ENCODE results near the gene PRPF40A. TPM values are rescaled to one million over a fixed set of nuclear protein-coding genes. Genes with fewer than 3 reads are reported as not detected.

PRPF40A gene
- total and polyA plus RNA-seq, 9 of the 15 experiments (the other 6 are each of a cell fraction or from before 2014, with no cell fraction given): 168 to 304 (median 264) TPM

DNA sequence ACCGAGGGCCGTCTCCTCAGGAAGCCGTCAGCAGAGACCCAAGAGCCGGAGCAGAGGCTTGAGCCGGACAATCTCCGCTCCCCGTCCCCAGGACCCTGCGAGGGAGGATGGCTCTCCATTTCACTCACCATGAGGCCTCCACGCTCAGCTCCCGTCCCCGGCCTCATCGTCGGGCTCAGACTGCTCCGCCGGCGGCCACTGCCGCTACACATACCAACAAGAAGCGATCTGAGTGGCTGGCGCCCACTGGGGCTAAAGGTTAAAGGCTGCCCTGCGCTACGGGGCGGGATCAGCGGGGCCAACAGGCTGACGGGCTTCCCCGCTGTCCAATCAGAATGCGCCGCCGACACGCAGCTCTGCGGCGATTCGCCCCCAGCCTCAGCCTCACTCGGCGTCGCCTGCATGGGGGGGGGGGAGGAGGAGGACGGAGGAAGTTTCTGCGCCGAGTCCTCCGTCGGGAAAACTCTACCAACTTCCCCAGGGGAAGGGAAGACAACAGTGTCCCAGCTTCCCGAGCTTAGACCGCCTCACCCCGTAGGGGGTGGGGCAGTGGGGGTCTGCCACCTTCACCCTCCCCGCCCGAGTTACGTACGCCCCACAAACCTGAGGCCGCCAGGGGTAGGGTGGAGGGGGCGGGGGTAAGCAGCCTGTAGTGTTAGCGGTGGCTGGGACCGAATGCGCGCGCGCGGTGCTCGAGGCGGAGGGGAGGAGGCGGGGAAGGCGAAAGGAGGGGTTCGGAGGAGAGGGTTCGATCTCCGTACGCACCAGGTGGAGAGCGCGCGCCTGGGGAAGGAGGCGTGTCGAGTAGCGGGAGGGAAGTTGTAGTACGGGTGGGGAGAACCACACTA is at the start of gene PRPF40A (continued):
- TF ChIP-seq XRCC5 (IDR thresholded peaks at IDR 0.05; ENCODE audit: low read depth, low read length): no peak
- TF ChIP-seq, protein P1, sequence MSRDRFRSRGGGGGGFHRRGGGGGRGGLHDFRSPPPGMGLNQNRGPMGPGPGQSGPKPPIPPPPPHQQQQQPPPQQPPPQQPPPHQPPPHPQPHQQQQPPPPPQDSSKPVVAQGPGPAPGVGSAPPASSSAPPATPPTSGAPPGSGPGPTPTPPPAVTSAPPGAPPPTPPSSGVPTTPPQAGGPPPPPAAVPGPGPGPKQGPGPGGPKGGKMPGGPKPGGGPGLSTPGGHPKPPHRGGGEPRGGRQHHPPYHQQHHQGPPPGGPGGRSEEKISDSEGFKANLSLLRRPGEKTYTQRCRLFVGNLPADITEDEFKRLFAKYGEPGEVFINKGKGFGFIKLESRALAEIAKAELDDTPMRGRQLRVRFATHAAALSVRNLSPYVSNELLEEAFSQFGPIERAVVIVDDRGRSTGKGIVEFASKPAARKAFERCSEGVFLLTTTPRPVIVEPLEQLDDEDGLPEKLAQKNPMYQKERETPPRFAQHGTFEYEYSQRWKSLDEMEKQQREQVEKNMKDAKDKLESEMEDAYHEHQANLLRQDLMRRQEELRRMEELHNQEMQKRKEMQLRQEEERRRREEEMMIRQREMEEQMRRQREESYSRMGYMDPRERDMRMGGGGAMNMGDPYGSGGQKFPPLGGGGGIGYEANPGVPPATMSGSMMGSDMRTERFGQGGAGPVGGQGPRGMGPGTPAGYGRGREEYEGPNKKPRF (IDR thresholded peaks at IDR 0.05; ENCODE audit: low read depth, low read length): no peak
- peak; percentile 92 for TF ChIP-seq SUPT5H (IDR thresholded peaks at IDR 0.05)
- peak; percentile 89 for TF ChIP-seq CHD2 (IDR thresholded peaks at IDR 0.05; ENCODE audit: low read depth, low read length)
- no peak for TF ChIP-seq KLF16 (IDR thresholded peaks at IDR 0.05)
- no peak; the same call in 1 of the 2 replicates for TF ChIP-seq OTX1 (CRISPR knock-in tag; IDR thresholded peaks at IDR 0.05)
- TF ChIP-seq POLR2A (conservative IDR thresholded peaks at IDR 0.05): peak; percentile 94
- TF ChIP-seq ZNF75A (CRISPR knock-in tag; IDR thresholded peaks at IDR 0.05): no peak
- TF ChIP-seq ZC3H4 (CRISPR knock-in tag; IDR thresholded peaks at IDR 0.05; ENCODE audit: borderline replicate concordance): no peak
- peak in 1 of 2 experiments; percentile 39; a peak in 1 of 4 replicates for TF ChIP-seq TRIM24 (IDR thresholded peaks at IDR 0.05)
- TF ChIP-seq, protein P2, sequence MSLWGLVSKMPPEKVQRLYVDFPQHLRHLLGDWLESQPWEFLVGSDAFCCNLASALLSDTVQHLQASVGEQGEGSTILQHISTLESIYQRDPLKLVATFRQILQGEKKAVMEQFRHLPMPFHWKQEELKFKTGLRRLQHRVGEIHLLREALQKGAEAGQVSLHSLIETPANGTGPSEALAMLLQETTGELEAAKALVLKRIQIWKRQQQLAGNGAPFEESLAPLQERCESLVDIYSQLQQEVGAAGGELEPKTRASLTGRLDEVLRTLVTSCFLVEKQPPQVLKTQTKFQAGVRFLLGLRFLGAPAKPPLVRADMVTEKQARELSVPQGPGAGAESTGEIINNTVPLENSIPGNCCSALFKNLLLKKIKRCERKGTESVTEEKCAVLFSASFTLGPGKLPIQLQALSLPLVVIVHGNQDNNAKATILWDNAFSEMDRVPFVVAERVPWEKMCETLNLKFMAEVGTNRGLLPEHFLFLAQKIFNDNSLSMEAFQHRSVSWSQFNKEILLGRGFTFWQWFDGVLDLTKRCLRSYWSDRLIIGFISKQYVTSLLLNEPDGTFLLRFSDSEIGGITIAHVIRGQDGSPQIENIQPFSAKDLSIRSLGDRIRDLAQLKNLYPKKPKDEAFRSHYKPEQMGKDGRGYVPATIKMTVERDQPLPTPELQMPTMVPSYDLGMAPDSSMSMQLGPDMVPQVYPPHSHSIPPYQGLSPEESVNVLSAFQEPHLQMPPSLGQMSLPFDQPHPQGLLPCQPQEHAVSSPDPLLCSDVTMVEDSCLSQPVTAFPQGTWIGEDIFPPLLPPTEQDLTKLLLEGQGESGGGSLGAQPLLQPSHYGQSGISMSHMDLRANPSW (CRISPR knock-in tag; IDR thresholded peaks at IDR 0.05): no peak
- TF ChIP-seq XRCC3 (IDR thresholded peaks at IDR 0.05): no peak
- TF ChIP-seq, protein P3, sequence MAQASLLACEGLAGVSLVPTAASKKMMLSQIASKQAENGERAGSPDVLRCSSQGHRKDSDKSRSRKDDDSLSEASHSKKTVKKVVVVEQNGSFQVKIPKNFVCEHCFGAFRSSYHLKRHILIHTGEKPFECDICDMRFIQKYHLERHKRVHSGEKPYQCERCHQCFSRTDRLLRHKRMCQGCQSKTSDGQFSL (CRISPR knock-in tag; IDR thresholded peaks at IDR 0.05): peak; percentile 99
- TF ChIP-seq, protein P3 (tag; IDR thresholded peaks at IDR 0.05): peak in 1 of 2 experiments; percentile 98; a peak in 2 of 4 replicates
- 0 out of 2 replicates have a peak, but pooled peaks have one; percentile 31 for TF ChIP-seq FOXK1 (CRISPR knock-in tag; IDR thresholded peaks at IDR 0.05; ENCODE audit: borderline replicate concordance)
- TF ChIP-seq, protein P4, sequence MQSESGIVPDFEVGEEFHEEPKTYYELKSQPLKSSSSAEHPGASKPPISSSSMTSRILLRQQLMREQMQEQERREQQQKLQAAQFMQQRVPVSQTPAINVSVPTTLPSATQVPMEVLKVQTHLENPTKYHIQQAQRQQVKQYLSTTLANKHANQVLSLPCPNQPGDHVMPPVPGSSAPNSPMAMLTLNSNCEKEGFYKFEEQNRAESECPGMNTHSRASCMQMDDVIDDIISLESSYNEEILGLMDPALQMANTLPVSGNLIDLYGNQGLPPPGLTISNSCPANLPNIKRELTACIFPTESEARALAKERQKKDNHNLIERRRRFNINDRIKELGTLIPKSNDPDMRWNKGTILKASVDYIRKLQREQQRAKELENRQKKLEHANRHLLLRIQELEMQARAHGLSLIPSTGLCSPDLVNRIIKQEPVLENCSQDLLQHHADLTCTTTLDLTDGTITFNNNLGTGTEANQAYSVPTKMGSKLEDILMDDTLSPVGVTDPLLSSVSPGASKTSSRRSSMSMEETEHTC (IDR thresholded peaks at IDR 0.05): no peak; the same call in 1 of the 2 replicates
- no peak for TF ChIP-seq ZNF143 (CRISPR knock-in tag; IDR thresholded peaks at IDR 0.05)
- TF ChIP-seq KDM5B (IDR thresholded peaks at IDR 0.05; ENCODE audit: insufficient replicate concordance, low read depth, low read length): peak; percentile 78
- TF ChIP-seq CREBBP (IDR thresholded peaks at IDR 0.05; ENCODE audit: low read depth, low read length): no peak
- TF ChIP-seq NCOA4 (IDR thresholded peaks at IDR 0.05; ENCODE audit: partially characterized antibody): no peak
- TF ChIP-seq KLF6 (CRISPR knock-in tag; IDR thresholded peaks at IDR 0.05; ENCODE audit: borderline replicate concordance): 0 out of 2 replicates have a peak, but pooled peaks have one; percentile 39
- no peak for TF ChIP-seq ZNF134 (CRISPR knock-in tag; conservative IDR thresholded peaks at IDR 0.05)
- no peak for TF ChIP-seq MCM5 (IDR thresholded peaks at IDR 0.05; ENCODE audit: low read depth)
